ENCODE results near the gene ATF6. TPM values are rescaled to one million over a fixed set of nuclear protein-coding genes. Genes with fewer than 3 reads are reported as not detected.

ATF6 gene
- total and polyA plus RNA-seq, 9 of the 15 experiments (the other 6 are each of a cell fraction or from before 2014, with no cell fraction given), result 11.7 to 32.4 (median 20.4) TPM

DNA sequence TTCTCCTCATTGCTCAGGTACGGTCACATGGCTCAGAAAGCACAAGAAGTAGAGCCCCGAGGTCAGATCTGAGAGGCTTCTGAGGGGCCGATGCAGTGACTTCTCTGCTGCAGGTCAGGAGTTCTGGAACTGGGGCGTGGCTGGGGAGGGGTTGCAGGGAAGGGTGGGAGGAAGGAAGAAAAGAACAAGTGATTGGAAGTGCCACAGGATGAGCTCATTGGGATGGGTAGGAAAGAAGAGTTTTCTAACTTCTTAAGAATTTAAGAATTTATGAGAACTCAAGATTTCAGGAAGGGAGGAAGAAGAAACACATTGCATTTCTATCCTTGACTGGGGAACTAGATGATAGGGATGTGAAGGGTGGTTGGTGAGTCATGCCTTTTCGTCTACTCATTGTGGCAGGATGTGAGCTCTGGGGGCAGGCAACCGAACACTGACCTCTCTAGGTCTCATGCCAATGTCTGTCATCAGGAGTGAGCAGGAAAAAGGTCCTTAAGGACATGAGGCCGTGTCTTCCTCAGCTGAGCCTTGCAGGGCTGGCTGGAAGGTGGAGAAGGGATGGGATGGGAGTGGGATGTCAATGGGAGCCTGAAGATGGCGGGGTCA is 44.3 kb upstream of the ATF6 start (continued):
- TF ChIP-seq RBFOX2 (IDR thresholded peaks at IDR 0.05; ENCODE audit: low read depth, low read length) (peak; percentile 41; the same call in 1 of the 2 replicates), ZNF253 (CRISPR knock-in tag; conservative IDR thresholded peaks at IDR 0.05) (no peak), NR2C2 (CRISPR knock-in tag; IDR thresholded peaks at IDR 0.05) (peak; percentile 68; the same call in 1 of the 2 replicates), NR2C2 (tag; IDR thresholded peaks at IDR 0.05) (peak; percentile 91), ZNF3 (CRISPR knock-in tag; IDR thresholded peaks at IDR 0.05) (no peak), SNRNP70 (optimal IDR thresholded peaks at IDR 0.05; ENCODE audit: low read depth, low read length) (no peak), KDM5B (IDR thresholded peaks at IDR 0.05; ENCODE audit: insufficient replicate concordance, low read depth, low read length) (peak; percentile 24), TAF1 (IDR thresholded peaks at IDR 0.05; ENCODE audit: control insufficient read depth, extremely low read depth, insufficient read depth, low read length, severe bottlenecking) (peak; percentile 11), NBN (IDR thresholded peaks at IDR 0.05; ENCODE audit: low read depth) (peak; percentile 84; the same call in 1 of the 2 replicates), CHD2 (IDR thresholded peaks at IDR 0.05; ENCODE audit: low read depth, low read length) (no peak), ZNF316 (IDR thresholded peaks at IDR 0.05) (peak; percentile 90)
- TF ChIP-seq, protein P1, sequence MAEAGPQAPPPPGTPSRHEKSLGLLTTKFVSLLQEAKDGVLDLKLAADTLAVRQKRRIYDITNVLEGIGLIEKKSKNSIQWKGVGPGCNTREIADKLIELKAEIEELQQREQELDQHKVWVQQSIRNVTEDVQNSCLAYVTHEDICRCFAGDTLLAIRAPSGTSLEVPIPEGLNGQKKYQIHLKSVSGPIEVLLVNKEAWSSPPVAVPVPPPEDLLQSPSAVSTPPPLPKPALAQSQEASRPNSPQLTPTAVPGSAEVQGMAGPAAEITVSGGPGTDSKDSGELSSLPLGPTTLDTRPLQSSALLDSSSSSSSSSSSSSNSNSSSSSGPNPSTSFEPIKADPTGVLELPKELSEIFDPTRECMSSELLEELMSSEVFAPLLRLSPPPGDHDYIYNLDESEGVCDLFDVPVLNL (CRISPR knock-in tag; IDR thresholded peaks at IDR 0.05; ENCODE audit: low read depth), result no peak
- TF ChIP-seq, protein P2, sequence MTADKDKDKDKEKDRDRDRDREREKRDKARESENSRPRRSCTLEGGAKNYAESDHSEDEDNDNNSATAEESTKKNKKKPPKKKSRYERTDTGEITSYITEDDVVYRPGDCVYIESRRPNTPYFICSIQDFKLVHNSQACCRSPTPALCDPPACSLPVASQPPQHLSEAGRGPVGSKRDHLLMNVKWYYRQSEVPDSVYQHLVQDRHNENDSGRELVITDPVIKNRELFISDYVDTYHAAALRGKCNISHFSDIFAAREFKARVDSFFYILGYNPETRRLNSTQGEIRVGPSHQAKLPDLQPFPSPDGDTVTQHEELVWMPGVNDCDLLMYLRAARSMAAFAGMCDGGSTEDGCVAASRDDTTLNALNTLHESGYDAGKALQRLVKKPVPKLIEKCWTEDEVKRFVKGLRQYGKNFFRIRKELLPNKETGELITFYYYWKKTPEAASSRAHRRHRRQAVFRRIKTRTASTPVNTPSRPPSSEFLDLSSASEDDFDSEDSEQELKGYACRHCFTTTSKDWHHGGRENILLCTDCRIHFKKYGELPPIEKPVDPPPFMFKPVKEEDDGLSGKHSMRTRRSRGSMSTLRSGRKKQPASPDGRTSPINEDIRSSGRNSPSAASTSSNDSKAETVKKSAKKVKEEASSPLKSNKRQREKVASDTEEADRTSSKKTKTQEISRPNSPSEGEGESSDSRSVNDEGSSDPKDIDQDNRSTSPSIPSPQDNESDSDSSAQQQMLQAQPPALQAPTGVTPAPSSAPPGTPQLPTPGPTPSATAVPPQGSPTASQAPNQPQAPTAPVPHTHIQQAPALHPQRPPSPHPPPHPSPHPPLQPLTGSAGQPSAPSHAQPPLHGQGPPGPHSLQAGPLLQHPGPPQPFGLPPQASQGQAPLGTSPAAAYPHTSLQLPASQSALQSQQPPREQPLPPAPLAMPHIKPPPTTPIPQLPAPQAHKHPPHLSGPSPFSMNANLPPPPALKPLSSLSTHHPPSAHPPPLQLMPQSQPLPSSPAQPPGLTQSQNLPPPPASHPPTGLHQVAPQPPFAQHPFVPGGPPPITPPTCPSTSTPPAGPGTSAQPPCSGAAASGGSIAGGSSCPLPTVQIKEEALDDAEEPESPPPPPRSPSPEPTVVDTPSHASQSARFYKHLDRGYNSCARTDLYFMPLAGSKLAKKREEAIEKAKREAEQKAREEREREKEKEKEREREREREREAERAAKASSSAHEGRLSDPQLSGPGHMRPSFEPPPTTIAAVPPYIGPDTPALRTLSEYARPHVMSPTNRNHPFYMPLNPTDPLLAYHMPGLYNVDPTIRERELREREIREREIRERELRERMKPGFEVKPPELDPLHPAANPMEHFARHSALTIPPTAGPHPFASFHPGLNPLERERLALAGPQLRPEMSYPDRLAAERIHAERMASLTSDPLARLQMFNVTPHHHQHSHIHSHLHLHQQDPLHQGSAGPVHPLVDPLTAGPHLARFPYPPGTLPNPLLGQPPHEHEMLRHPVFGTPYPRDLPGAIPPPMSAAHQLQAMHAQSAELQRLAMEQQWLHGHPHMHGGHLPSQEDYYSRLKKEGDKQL (CRISPR knock-in tag; IDR thresholded peaks at IDR 0.05; ENCODE audit: borderline replicate concordance), result no peak
- TF ChIP-seq, protein P3, sequence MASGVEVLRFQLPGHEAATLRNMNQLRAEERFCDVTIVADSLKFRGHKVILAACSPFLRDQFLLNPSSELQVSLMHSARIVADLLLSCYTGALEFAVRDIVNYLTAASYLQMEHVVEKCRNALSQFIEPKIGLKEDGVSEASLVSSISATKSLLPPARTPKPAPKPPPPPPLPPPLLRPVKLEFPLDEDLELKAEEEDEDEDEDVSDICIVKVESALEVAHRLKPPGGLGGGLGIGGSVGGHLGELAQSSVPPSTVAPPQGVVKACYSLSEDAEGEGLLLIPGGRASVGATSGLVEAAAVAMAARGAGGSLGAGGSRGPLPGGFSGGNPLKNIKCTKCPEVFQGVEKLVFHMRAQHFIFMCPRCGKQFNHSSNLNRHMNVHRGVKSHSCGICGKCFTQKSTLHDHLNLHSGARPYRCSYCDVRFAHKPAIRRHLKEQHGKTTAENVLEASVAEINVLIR (CRISPR knock-in tag; IDR thresholded peaks at IDR 0.05), result peak; percentile 37; the same call in 1 of the 2 replicates
- TF ChIP-seq, protein P4, sequence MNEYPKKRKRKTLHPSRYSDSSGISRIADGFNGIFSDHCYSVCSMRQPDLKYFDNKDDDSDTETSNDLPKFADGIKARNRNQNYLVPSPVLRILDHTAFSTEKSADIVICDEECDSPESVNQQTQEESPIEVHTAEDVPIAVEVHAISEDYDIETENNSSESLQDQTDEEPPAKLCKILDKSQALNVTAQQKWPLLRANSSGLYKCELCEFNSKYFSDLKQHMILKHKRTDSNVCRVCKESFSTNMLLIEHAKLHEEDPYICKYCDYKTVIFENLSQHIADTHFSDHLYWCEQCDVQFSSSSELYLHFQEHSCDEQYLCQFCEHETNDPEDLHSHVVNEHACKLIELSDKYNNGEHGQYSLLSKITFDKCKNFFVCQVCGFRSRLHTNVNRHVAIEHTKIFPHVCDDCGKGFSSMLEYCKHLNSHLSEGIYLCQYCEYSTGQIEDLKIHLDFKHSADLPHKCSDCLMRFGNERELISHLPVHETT (CRISPR knock-in tag; conservative IDR thresholded peaks at IDR 0.05 in 1 of 2, IDR thresholded peaks at IDR 0.05 in 1 of 2), result peak in 1 of 2 experiments; percentile 67; a peak in 2 of 4 replicates
- TF ChIP-seq, protein P5, sequence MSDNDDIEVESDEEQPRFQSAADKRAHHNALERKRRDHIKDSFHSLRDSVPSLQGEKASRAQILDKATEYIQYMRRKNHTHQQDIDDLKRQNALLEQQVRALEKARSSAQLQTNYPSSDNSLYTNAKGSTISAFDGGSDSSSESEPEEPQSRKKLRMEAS (CRISPR knock-in tag; IDR thresholded peaks at IDR 0.05), result peak; percentile 58
